Muscle of leg (tissue), 11 donors: Measurements from ENCODE around the gene SKIL. TPM values are rescaled to one million over a fixed set of nuclear protein-coding genes. Genes with fewer than 3 reads are reported as not detected.

Source experiments
- DNase-seq: peaks from one replicate; pipeline ENCODE4 v3.0.0; 2013
- H3K27ac ChIP-seq: one replicate; pipeline ENCODE4 v1.5.1; 2013; ENCODE audit warnings: mild to moderate bottlenecking, low read length, control low read depth
- H3K27me3 ChIP-seq: one replicate; pipeline ENCODE4 v1.6.1; 2013; ENCODE audit warnings: low read length; ENCODE audit not compliant: control insufficient read depth, insufficient read depth
- H3K36me3 ChIP-seq: one replicate; pipeline ENCODE4 v1.6.1; 2013; ENCODE audit warnings: low read length; ENCODE audit not compliant: control insufficient read depth, insufficient read depth
- H3K4me1 ChIP-seq: one replicate; pipeline ENCODE4 v1.6.1; 2013; ENCODE audit warnings: low read length; ENCODE audit not compliant: control insufficient read depth, insufficient read depth
- H3K4me3 ChIP-seq: one replicate; pipeline ENCODE4 v1.5.1; 2013; ENCODE audit warnings: low read length, control low read depth
- H3K9me3 ChIP-seq: replicated peaks from 2 replicates; pipeline ENCODE4 v1.6.1; 2013; ENCODE audit warnings: low read depth, low read length; ENCODE audit not compliant: control insufficient read depth
- WGBS: methylation state at CpG from one replicate; pipeline ENCODE4 v1.1.5; 2013; ENCODE audit warnings: missing lambda C conversion rate; ENCODE audit not compliant: insufficient coverage; 5-methylcytosine and 5-hydroxymethylcytosine counted together
- polyA plus RNA-seq, 8 donors: library from polyadenylated mRNA; unstranded; fragments of 120-200 nt; gene quantifications; one replicate each; pipeline versions ENCODE4 v1.2.1 to v1.2.3, GENCODE V29; 2013; ENCODE audit warnings: inconsistent platforms in 1 of 8, low replicate concordance in 1 of 8; ENCODE audit not compliant: insufficient read length in 8 of 8, insufficient read depth in 1 of 8
- total RNA-seq: library from RNA; stranded (reverse); fragments of 120-200 nt; gene quantifications from one replicate; pipeline ENCODE4 v1.2.4, GENCODE V29; 2013

The SKIL gene
- total and polyA plus RNA-seq, 9 donors = 15.3 to 41.6 (median 20.9) TPM

GRCh38 chr3:170431054-170431453 lies 73.5 kb downstream of the SKIL start:
- DNase-seq = no peak
- H3K27me3 ChIP-seq = no peaks in the 10 kb centered on the region
- WGBS = no CpG with 5 or more reads among the region's 3 CpGs

GRCh38 chr3:170432416-170432815 lies 74.9 kb downstream of the SKIL start:
- no peak for DNase-seq
- H3K27ac ChIP-seq = no peak overlapping the region
- no peak overlapping the region for H3K4me3 ChIP-seq
- H3K9me3 ChIP-seq = no peaks in the 10 kb centered on the region
- no peaks in the 10 kb centered on the region for H3K27me3 ChIP-seq
- H3K36me3 ChIP-seq = no peaks in the 10 kb centered on the region
- WGBS = 94% methylated on average over 14 of the region's 14 CpGs
- H3K4me1 ChIP-seq = no peaks in the 10 kb centered on the region

More at GRCh38 chr3:170431054-170431453, 73.5 kb downstream of the SKIL start:
- Histone ChIP-seq H3K27ac (no peak overlapping the region), H3K4me3 (no peak overlapping the region), H3K9me3 (no peaks in the 10 kb centered on the region), H3K4me1 (no peaks in the 10 kb centered on the region), H3K36me3 (no peaks in the 10 kb centered on the region)

DNA sequence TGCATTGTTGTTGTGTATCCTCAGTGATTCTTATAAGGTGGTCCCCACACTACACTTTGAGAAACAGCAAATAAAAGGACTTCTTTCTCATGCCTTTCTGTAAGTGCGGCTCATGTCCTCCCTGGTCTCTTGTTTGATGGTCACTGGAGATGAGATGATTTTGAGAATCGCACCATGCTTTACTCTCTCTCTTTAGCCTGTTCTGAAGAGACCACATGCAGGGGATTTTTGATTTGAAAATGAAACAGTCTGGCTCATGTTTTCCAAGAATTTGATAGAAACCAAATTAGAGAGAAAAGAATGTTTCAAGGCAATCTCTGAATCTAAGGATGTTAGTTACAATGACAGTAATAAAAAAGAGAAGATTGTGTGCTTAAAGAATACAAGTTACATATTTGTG lies 79.2 kb downstream of the SKIL start:
- no CpG with 5 or more reads among the region's 2 CpGs for WGBS
- no peaks in the 10 kb centered on the region for H3K36me3 ChIP-seq
- H3K27ac ChIP-seq = no peak overlapping the region
- no peaks in the 10 kb centered on the region for H3K9me3 ChIP-seq
- no peaks in the 10 kb centered on the region for H3K4me1 ChIP-seq
- no peak overlapping the region for H3K4me3 ChIP-seq
- no peak for DNase-seq
- no peaks in the 10 kb centered on the region for H3K27me3 ChIP-seq

DNA sequence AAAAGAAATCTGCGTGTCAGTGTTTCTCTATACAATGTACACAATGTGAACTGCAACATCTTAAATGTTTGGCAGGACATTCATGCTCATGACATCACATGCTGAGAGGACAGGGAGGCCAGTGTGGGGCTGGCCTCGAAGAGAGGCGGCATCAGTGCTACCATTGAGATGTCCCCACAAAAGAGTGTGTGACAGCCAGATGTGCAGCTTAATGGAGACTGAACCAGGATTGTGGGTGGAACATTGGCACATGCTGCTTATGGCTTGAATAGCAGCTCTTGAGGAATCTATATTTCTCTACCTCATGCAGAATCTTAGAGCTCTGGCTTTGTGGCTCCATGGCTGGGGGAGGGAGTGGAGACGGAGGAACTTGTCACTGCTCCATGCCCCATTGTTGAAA lies 79.7 kb downstream of the SKIL start:
- Histone ChIP-seq H3K27ac (no peak overlapping the region), H3K27me3 (no peaks in the 10 kb centered on the region), H3K36me3 (no peaks in the 10 kb centered on the region), H3K9me3 (no peaks in the 10 kb centered on the region), H3K4me1 (no peaks in the 10 kb centered on the region), H3K4me3 (no peak overlapping the region)
- no peak for DNase-seq
- WGBS = 80% methylated on average over 1 of the region's 4 CpGs

DNA sequence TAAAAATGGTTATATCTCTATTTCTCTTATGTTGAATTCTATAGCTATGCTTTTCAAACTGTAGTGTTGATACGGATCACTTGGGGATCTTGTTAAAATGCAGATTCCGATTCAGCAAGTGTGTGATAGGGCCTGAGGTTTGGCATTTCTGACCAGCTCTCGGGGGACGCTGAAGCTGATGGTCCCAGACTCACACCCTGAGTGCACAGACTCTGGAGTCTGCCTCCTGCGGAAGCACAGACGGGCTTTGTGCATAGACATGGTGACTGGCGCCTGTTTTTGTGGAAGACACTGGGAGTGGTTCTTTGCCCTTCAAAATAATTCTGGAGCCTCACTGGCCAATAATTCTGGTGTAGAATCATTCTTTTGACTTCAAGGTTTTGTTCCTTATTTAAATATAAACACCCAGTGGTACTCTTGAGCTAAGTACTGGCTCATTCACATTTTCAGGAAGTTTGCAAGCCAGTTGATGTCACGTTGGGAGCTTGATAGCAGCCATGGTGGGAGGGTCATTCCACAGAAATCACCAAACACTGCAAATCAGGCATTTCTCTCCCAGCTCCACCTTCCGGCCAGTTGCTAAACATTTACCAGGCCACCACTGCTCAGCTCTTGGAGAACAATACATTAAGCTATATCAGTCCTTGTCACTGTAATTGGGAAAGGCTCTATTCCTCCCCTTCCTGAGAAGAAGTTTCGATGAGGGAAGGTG lies 80.3 kb downstream of the SKIL start:
- H3K27me3 ChIP-seq = no peaks in the 10 kb centered on the region
- WGBS = 69% methylated on average over 5 of the region's 10 CpGs
- no peaks in the 10 kb centered on the region for H3K4me1 ChIP-seq
- H3K36me3 ChIP-seq = no peaks in the 10 kb centered on the region
- no peak for DNase-seq
- H3K9me3 ChIP-seq = no peaks in the 10 kb centered on the region
- no peak overlapping the region for H3K4me3 ChIP-seq
- H3K27ac ChIP-seq = no peak overlapping the region

DNA sequence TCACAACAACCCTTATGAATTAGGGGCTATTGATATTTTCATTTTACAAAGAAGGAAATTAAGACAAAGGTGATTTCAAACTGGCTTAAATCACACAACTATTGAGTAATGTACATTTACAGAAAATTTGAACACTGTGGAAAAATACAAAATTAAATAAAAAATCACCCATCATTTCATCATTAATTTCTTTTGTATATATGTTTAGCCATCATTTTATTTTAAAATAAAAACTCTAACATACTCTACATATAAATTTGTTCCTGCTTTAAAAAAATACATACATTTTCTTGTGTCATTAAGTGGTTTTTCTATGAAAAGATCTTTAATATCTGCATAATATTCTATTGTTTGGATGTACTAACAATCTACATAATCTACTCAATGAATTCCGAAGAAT lies 81.3 kb downstream of the SKIL start:
- no peak for DNase-seq
- no CpG with 5 or more reads among the region's 1 CpG for WGBS
- no peaks in the 10 kb centered on the region for H3K27me3 ChIP-seq
- no peak overlapping the region for H3K4me3 ChIP-seq
- H3K4me1 ChIP-seq = no peaks in the 10 kb centered on the region
- H3K36me3 ChIP-seq = no peaks in the 10 kb centered on the region
- no peaks in the 10 kb centered on the region for H3K9me3 ChIP-seq
- no peak overlapping the region for H3K27ac ChIP-seq

DNA sequence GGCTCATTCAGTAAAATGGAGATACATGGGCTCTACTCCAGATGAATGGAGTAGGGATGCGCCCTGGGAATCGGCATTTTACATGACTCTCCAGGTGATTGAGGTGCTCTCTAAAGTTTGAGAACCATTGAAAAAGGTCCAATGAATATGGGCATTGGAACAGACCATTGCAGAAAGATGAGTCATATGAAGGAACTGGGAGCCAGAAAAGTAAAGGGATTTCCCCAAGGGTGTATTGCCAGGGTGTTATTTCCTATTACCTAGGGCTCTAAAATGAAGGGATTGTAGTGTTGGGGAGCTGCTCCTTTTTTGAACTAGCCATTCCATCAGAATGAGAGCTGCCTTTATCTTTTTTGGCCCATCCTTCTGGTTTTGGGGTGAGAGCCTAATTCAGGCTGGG lies 82.8 kb downstream of the SKIL start:
- WGBS = 96% methylated on average over 2 of the region's 2 CpGs

DNA sequence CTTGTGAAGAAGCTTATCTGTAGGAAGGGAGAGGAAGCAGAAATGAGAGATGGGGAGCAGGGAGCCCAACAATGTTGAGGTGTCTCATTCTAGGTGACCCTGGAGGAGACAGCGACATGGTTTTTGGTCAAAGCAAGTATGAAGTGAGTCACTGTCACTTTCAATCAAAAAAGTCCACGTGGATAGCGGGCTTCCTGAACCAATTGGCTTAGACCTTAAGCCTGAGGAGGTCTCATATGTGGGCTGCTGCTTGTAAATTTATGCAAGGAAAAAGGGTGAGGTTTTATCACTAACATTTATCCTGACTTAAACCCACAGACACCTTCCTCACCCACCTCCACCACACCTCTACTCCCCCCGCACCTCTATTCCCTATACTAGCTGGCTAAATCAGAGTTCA lies 83.9 kb downstream of the SKIL start:
- no peak for DNase-seq
- no peaks in the 10 kb centered on the region for H3K36me3 ChIP-seq
- H3K4me1 ChIP-seq = no peaks in the 10 kb centered on the region
- H3K27ac ChIP-seq = no peak overlapping the region
- no peaks in the 10 kb centered on the region for H3K27me3 ChIP-seq
- 80% methylated on average over 2 of the region's 4 CpGs for WGBS
- H3K4me3 ChIP-seq = no peak overlapping the region
- H3K9me3 ChIP-seq = no peaks in the 10 kb centered on the region

More for the DNA sequence above, 82.8 kb downstream of the SKIL start:
- no peaks in the 10 kb centered on the region for H3K4me1 ChIP-seq
- H3K4me3 ChIP-seq = no peak overlapping the region
- no peak for DNase-seq
- no peaks in the 10 kb centered on the region for H3K27me3 ChIP-seq
- no peaks in the 10 kb centered on the region for H3K9me3 ChIP-seq
- no peak overlapping the region for H3K27ac ChIP-seq
- no peaks in the 10 kb centered on the region for H3K36me3 ChIP-seq

DNA sequence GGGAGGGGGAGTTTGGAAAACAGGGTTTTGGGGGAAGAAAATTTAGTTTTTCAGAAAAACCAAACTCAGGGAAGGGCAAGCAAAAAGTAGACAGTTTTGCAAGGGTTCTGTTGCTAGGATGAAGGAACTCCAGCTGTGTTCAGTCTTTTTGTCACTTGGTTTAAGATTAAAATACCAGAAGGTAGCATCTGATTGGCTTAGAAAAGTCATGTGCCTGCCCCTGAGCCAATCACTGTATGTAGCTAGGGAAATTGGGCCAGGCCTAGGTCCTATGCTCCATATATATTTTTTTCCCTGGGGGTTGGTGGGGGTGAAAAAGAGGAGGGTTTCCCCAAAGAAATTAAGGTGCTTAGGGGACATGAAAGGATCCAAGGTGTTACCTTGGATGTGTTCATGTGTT lies 85.4 kb downstream of the SKIL start:
- H3K27ac ChIP-seq = no peak overlapping the region
- no peaks in the 10 kb centered on the region for H3K4me1 ChIP-seq
- no peak for DNase-seq
- no peak overlapping the region for H3K4me3 ChIP-seq
- no peaks in the 10 kb centered on the region for H3K27me3 ChIP-seq
- H3K36me3 ChIP-seq = no peaks in the 10 kb centered on the region
- H3K9me3 ChIP-seq = no peaks in the 10 kb centered on the region

DNA sequence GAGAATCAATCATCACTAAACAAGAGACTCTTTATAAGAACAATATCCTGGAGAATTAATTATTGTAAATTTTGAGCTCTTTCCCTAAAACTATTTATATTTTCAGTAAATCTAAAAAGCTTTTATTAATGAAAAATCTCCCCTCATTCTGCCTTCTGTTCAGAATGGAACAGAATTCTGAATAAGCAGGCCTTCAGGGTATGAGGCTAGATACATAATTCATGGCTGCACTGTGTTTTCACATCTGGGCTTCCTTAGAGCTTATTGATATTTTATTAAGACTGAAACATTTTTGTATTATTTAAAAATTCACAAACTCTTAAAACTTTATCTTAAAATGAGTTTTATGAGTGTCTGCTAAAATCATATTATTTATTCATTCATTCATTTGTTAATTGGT lies 85.9 kb downstream of the SKIL start:
- no peaks in the 10 kb centered on the region for H3K36me3 ChIP-seq
- no peak overlapping the region for H3K27ac ChIP-seq
- DNase-seq = no peak
- no peaks in the 10 kb centered on the region for H3K27me3 ChIP-seq
- H3K4me3 ChIP-seq = no peak overlapping the region
- no peaks in the 10 kb centered on the region for H3K9me3 ChIP-seq
- H3K4me1 ChIP-seq = no peaks in the 10 kb centered on the region
